H1 (cell line): ENCODE results near the gene ZBTB16. TPM values are rescaled to one million over a fixed set of nuclear protein-coding genes. Genes with fewer than 3 reads are reported as not detected.

ENCODE experiments used
- CHD1 ChIP-seq: IDR thresholded peaks from 2 replicates; pipeline ENCODE4 v1.6.1; 2012; ENCODE audit warnings: low read depth, low read length, improper control_type of control experiment
- RBBP5 ChIP-seq: IDR thresholded peaks from 2 replicates; pipeline ENCODE4 v1.7.1; 2012; ENCODE audit warnings: low read depth, mild to moderate bottlenecking, inconsistent platforms, low read length, moderate library complexity, borderline replicate concordance
- polyA plus RNA-seq, 7 experiments: library from polyadenylated mRNA; depleted of rRNA in 3 of 7; stranded (reverse) in 5 of 7; unstranded in 2 of 7; fragments of >200 nt in 5 of 7; fragments of 200-250 nt in 2 of 7; gene quantifications; 1 replicate in 5 of 7; 2 replicates in 1 of 7; 4 replicates in 1 of 7; pipeline versions ENCODE4 v1.2.1 to v1.2.3, GENCODE V29; 2011 to 2013; ENCODE audit warnings: missing spikeins in 2 of 7, mixed read lengths in 2 of 7
- total RNA-seq: library from RNA; stranded (reverse); fragmentation: NEBNext Ultra II Directional; extraction: Animal tissue kit (Norgen Biotek cat#: 25700); gene quantifications from 2 replicates; pipeline ENCODE4 v1.2.1, GENCODE V29; 2021

ZBTB16 gene
- total and polyA plus RNA-seq, 2 of the 8 experiments (the other 6 are each of a cell fraction or from before 2014, with no cell fraction given): 0.12 to 0.61 TPM

- TF ChIP-seq RBBP5 (no peak), CHD1 (no peak)
Measured at GRCh38 chr11:114147375-114148012, 88.0 kb downstream of the ZBTB16 start (continued).
